Fibroblast of skin of right biceps (primary cell): Measurements from ENCODE around the gene THSD1.
A peak's percentile ranks its signal among the peaks of the same experiment; 100 is the strongest.
"Not testable (repeated sequence)": the region's sequence is repeated elsewhere in the genome, so short reads cannot be mapped to it uniquely, and the experiment has no call there.

Experiments
- DNase-seq: peaks from one replicate; pipeline ENCODE4 v3.0.0-alpha.2; 2013

THSD1 gene

GRCh38 chr13:52407436-52407835 is 1.5 kb upstream of the THSD1 start:
- not testable (repeated sequence) for DNase-seq

- no peak for DNase-seq
These were observed 657 bp upstream of the THSD1 start for GRCh38 chr13:52406629-52407028.

- no peak for DNase-seq
These were observed 604 bp downstream of the THSD1 start for GRCh38 chr13:52405369-52405766.

- DNase-seq = no peak
These were observed 6.3 kb downstream of the THSD1 start for GRCh38 chr13:52399708-52400107.

GRCh38 chr13:52399046-52399445 is 6.9 kb downstream of the THSD1 start:
- DNase-seq = no peak

- DNase-seq = no peak
These were observed 10.3 kb downstream of the THSD1 start for GRCh38 chr13:52395704-52396103.

- DNase-seq = no peak
These were observed 11.4 kb downstream of the THSD1 start for GRCh38 chr13:52394586-52394985.

GRCh38 chr13:52393572-52394357 is 12.2 kb downstream of the THSD1 start:
- DNase-seq = no peak

- DNase-seq = no peak
These were observed 18.3 kb downstream of the THSD1 start for GRCh38 chr13:52387721-52388120.

GRCh38 chr13:52385870-52386269 is 20.1 kb downstream of the THSD1 start:
- no peak for DNase-seq

- no peak for DNase-seq
These were observed 22.6 kb downstream of the THSD1 start for GRCh38 chr13:52383366-52383765.

GRCh38 chr13:52378312-52378711 is 27.7 kb downstream of the THSD1 start:
- DNase-seq = no peak

- DNase-seq = no peak
These were observed 28.1 kb downstream of the THSD1 start for GRCh38 chr13:52377898-52378297.

GRCh38 chr13:52374873-52375411 is 31.0 kb downstream of the THSD1 start:
- DNase-seq = no peak

GRCh38 chr13:52374389-52374788 is 31.6 kb downstream of the THSD1 start:
- no peak for DNase-seq

- DNase-seq = peak; percentile 14
These were observed 32.7 kb downstream of the THSD1 start for GRCh38 chr13:52373277-52373676.

- DNase-seq = peak; percentile 79
These were observed 34.2 kb downstream of the THSD1 start for GRCh38 chr13:52371736-52372247.

- DNase-seq = no peak
These were observed 39.7 kb downstream of the THSD1 start for GRCh38 chr13:52366291-52366690.

- not testable (repeated sequence) for DNase-seq
These were observed 43.6 kb downstream of the THSD1 start for GRCh38 chr13:52362169-52362887.

GRCh38 chr13:52361225-52361624 is 44.7 kb downstream of the THSD1 start:
- no peak for DNase-seq

- peak; percentile 24 for DNase-seq
These were observed 46.4 kb downstream of the THSD1 start for GRCh38 chr13:52359534-52359933.

GRCh38 chr13:52356327-52356726 is 49.6 kb downstream of the THSD1 start:
- DNase-seq = peak; percentile 75

- DNase-seq = peak; percentile 74
These were observed 52.8 kb downstream of the THSD1 start for GRCh38 chr13:52353193-52353592.
